Smooth muscle cell (in vitro differentiated cells): ENCODE results near the gene GBX2. TPM values are rescaled to one million over a fixed set of nuclear protein-coding genes. Genes with fewer than 3 reads are reported as not detected.

ENCODE experiments used
- DNase-seq: peaks from one replicate; lab custom pipeline; 2025; ENCODE audit not compliant: unreplicated experiment; lab: John Stamatoyannopoulos, UW
- H2AFZ ChIP-seq: fragments of 200-600 bp; sonication (generic); 2 replicates; pipeline ENCODE4 v1.6.0; 2016; ENCODE audit warnings: antibody characterized with exemption, low read depth, mild to moderate bottlenecking
- H3F3A ChIP-seq: fragments of 200-600 bp; sonication (generic); 2 replicates; pipeline ENCODE4 v1.6.0; 2017; ENCODE audit warnings: antibody characterized with exemption, low read depth
- H3K27ac ChIP-seq: fragments of 200-600 bp; sonication (generic); 2 replicates; pipeline ENCODE4 v1.5.1; 2016; ENCODE audit warnings: low read depth, mild to moderate bottlenecking
- H3K27me3 ChIP-seq: fragments of 200-600 bp; sonication (generic); 2 replicates; pipeline ENCODE4 v1.6.1; 2016; ENCODE audit warnings: low read depth, mild to moderate bottlenecking
- H3K36me3 ChIP-seq: fragments of 200-600 bp; sonication (generic); 2 replicates; pipeline ENCODE4 v1.5.1; 2016; ENCODE audit warnings: low read depth
- H3K4me1 ChIP-seq: fragments of 200-600 bp; sonication (generic); 2 replicates; pipeline ENCODE4 v1.5.1; 2016; ENCODE audit warnings: low read depth
- H3K4me2 ChIP-seq: fragments of 200-600 bp; sonication (generic); 2 replicates; pipeline ENCODE4 v1.6.0; 2016; ENCODE audit warnings: mild to moderate bottlenecking
- H3K4me3 ChIP-seq: fragments of 200-600 bp; sonication (generic); 2 replicates; pipeline ENCODE4 v1.5.1; 2016; ENCODE audit warnings: mild to moderate bottlenecking
- H3K79me2 ChIP-seq: fragments of 200-600 bp; sonication (generic); 2 replicates; pipeline ENCODE4 v1.6.0; 2016; ENCODE audit warnings: low read depth, mild to moderate bottlenecking
- H3K9ac ChIP-seq: fragments of 200-600 bp; sonication (generic); 2 replicates; pipeline ENCODE4 v1.6.0; 2016; ENCODE audit warnings: low read depth
- H3K9me3 ChIP-seq: fragments of 200-600 bp; sonication (generic); replicated peaks from 2 replicates; pipeline ENCODE4 v1.5.1; 2016; ENCODE audit warnings: low read depth
- H4K20me1 ChIP-seq: fragments of 200-600 bp; sonication (generic); 2 replicates; pipeline ENCODE4 v1.6.0; 2016; ENCODE audit warnings: low read depth
- CTCF ChIP-seq: fragments of 200-600 bp; sonication (generic); IDR thresholded peaks from 2 replicates; pipeline ENCODE4 v1.5.1; 2017; ENCODE audit warnings: borderline replicate concordance, mild to moderate bottlenecking, antibody characterized with exemption; ENCODE audit not compliant: insufficient read depth, poor library complexity, severe bottlenecking
- WGBS: methylation state at CpG from one replicate; pipeline ENCODE4 v1.1.7; 2016; ENCODE audit warnings: low lambda C conversion rate; 5-methylcytosine and 5-hydroxymethylcytosine counted together
- polyA plus RNA-seq: library from polyadenylated mRNA; unstranded; fragments of >200 nt; fragmentation: Nextera tagmentation; extraction: Ambion mirVana; gene quantifications from 2 replicates; pipeline ENCODE4 v1.2.1, GENCODE V29; 2016
- total RNA-seq: library from RNA; depleted of rRNA; stranded (reverse); fragments of >200 nt; gene quantifications from 2 replicates; pipeline ENCODE4 v1.2.3, GENCODE V29; 2014

GBX2 gene
- total and polyA plus RNA-seq, 2 experiments from 2014 or later, result not detected

- no peaks in the 10 kb centered on the region for H3K4me1 ChIP-seq
- H3K4me3 ChIP-seq, result no peak overlapping the region
- WGBS, result 87% methylated on average over 28 of the region's 28 CpGs
- no peaks in the 10 kb centered on the region for H3K79me2 ChIP-seq
- no peak overlapping the region for H3K9ac ChIP-seq
- H2AFZ ChIP-seq, result no peak overlapping the region
- no peaks in the 10 kb centered on the region for H3K36me3 ChIP-seq
- no peaks in the 10 kb centered on the region for H3K9me3 ChIP-seq
- no peak for DNase-seq
- H4K20me1 ChIP-seq, result no peaks in the 10 kb centered on the region
- H3K27ac ChIP-seq, result no peak overlapping the region
- no peaks in the 10 kb centered on the region for H3K27me3 ChIP-seq
- no peak for TF ChIP-seq CTCF
- H3K4me2 ChIP-seq, result no peak overlapping the region
- H3F3A ChIP-seq, result no peaks in the 10 kb centered on the region
Measured at GRCh38 chr2:236208019-236208926, 40.1 kb upstream of the GBX2 start.

DNA sequence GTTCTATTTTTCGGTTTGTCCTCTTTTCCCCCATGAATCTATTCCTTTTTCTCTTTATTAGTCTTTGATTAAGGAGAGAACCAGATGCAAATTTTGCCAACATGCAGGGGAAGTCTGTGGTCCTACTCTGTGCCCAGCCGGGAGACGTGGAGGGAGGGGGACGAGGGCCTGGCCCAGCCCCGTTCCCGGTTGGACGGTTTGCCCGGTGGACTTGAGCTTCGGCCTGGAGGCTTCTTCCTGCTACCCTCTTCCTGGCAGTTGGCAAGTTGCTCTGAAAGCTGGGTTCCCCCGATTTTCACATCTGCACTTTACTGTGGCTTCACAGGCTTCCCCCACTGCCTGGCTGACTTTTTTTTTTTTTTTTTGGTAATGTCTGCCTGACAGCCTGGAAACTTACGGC is 39.3 kb upstream of the GBX2 start:
- Histone ChIP-seq H3K27ac (no peak overlapping the region), H3K9me3 (no peaks in the 10 kb centered on the region), H3K79me2 (no peaks in the 10 kb centered on the region), H3K36me3 (no peaks in the 10 kb centered on the region), H3K27me3 (no peaks in the 10 kb centered on the region), H3K9ac (no peak overlapping the region), H2AFZ (no peak overlapping the region), H4K20me1 (no peaks in the 10 kb centered on the region), H3K4me3 (no peak overlapping the region), H3F3A (no peaks in the 10 kb centered on the region), H3K4me1 (no peaks in the 10 kb centered on the region), H3K4me2 (no peak overlapping the region)
- no peak for TF ChIP-seq CTCF
- 94% methylated on average over 11 of the region's 11 CpGs for WGBS
- DNase-seq, result no peak

- no peak overlapping the region for H3K4me2 ChIP-seq
- no peaks in the 10 kb centered on the region for H3K27me3 ChIP-seq
- no peak overlapping the region for H3K4me3 ChIP-seq
- no peaks in the 10 kb centered on the region for H3K36me3 ChIP-seq
- TF ChIP-seq CTCF, result no peak
- H3K9ac ChIP-seq, result no peak overlapping the region
- no peak overlapping the region for H2AFZ ChIP-seq
- no peaks in the 10 kb centered on the region for H3K9me3 ChIP-seq
- H3F3A ChIP-seq, result no peaks in the 10 kb centered on the region
- no peaks in the 10 kb centered on the region for H3K79me2 ChIP-seq
- H4K20me1 ChIP-seq, result no peaks in the 10 kb centered on the region
- WGBS, result 81% methylated on average over 2 of the region's 2 CpGs
- DNase-seq, result no peak
- H3K27ac ChIP-seq, result no peak overlapping the region
- no peaks in the 10 kb centered on the region for H3K4me1 ChIP-seq
Measured at GRCh38 chr2:236205867-236206645, 37.9 kb upstream of the GBX2 start.
